GM21717 (cell line): ENCODE data around the gene NECAP2.
"Not testable (repeated sequence)": the region's sequence is repeated elsewhere in the genome, so short reads cannot be mapped to it uniquely, and the experiment has no call there.

Source experiments
- ATAC-seq: cut with Tn5 transposase; IDR thresholded peaks from one replicate; pipeline ENCODE4 v1.9.1; 2021; ENCODE audit warnings: mild to moderate bottlenecking, moderate library complexity; ENCODE audit not compliant: unreplicated experiment

Gene NECAP2

DNA sequence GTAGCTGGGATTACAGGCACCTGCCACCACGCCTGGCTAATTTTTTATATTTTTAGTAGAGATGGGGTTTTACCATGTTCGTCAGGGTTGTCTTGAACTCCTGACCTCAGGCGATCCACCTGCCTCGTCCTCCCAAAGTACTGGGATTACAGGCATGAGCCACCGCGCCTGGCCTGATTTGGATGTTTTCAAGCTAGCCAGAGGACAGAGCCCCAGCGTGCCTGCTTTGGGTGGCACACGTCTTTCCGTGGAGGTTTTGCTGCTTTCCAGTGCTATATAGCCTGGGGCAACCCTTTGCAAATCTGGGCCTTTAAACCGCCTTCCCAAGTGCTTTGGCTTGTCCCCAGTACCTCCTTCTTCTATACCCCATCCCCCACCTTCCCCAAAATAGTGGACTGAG lies 15.6 kb downstream of the NECAP2 start:
- not testable (repeated sequence) for ATAC-seq

DNA sequence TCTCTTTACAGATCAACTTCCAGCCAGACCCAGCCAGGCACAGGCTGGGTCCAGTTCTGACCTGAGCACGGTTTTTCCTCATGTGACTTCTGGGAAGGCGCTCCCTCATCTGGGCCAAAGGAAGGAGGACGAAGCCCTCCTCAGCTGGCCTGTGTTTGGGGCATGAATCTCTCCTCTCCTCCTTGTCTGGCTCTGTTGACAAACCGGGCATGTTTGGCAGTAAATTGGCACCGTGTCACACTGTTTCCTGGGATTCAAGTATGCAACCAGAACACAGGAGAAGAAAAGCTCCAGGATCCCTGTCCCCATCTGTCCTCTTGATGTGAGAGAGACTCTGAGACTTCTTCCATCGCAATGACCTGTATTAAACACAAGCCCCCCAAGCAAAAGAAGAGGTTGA lies 18.3 kb downstream of the NECAP2 start:
- no peak for ATAC-seq

DNA sequence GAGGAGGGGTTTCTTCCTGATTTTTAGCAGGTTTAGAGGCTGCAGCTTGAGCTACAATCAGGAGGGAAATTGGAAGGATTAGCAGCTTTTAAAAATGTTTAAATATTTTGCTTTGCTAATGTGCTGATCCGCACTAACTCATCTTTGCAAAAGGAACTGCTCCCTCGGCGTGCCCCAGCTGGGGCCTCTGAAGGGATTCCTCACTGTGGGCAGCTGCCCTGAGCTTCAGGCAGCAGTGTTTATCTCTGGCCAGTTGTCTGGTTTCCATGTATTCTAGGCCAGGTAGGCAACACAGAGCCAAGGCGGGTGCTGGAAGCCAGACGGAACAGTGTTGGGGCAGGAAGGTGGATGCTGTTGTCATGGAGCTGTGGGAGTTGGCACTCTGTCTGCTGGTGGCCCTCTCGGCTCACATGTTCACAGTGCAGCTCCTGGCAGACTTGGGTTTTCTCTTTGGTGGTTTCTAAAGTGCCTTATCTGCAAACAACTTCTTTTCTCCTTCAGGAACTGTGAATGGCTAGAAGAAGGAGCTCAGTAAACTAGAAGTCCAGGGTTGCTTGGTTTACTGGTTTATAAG lies 18.9 kb downstream of the NECAP2 start:
- ATAC-seq: no peak

DNA sequence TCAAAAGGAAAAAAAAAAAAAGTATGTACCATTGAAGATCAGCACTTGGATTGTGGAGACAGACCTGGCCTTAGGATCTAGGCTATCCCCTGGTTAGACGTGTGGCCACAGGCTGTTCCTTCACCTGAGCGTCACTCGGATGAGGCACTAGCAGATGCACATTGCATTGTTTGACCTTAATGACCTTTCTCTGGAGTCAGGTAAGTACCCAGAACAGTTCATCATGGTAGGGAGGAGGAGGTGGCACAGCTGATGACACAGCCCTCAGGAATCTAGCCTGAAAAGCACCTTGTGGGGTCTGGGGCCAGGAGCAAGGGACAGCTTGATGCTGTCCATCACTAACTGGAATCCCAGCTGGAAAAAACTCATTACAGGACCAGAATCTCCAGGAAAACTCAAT lies 21.2 kb downstream of the NECAP2 start:
- no peak for ATAC-seq

DNA sequence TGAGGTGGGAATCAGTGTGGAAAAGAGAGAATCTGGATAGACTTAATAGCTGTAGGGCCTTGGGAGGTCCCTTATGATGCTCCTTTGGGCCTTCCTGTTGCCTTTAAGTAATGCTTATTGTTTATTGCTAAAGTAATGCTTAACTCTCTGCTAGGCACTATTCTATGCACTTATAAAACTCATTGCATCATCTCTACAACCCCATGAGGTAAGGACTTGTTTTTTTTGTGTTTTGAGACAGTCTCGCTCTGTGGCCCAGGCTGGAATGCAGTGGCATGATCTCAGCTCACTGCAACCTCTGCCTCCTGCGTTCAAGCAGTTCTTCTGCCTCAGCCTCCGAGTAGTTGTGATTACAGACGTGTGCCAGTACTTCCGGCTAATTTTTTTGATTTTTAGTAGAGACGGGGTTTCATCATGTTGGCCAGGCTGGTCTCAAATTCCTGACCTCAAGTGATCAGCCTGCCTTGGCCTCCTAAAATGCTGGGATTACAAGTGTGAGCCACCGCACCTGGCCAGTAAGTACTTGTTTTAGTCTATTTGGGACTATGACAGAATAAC lies 22.3 kb downstream of the NECAP2 start:
- ATAC-seq: no peak

DNA sequence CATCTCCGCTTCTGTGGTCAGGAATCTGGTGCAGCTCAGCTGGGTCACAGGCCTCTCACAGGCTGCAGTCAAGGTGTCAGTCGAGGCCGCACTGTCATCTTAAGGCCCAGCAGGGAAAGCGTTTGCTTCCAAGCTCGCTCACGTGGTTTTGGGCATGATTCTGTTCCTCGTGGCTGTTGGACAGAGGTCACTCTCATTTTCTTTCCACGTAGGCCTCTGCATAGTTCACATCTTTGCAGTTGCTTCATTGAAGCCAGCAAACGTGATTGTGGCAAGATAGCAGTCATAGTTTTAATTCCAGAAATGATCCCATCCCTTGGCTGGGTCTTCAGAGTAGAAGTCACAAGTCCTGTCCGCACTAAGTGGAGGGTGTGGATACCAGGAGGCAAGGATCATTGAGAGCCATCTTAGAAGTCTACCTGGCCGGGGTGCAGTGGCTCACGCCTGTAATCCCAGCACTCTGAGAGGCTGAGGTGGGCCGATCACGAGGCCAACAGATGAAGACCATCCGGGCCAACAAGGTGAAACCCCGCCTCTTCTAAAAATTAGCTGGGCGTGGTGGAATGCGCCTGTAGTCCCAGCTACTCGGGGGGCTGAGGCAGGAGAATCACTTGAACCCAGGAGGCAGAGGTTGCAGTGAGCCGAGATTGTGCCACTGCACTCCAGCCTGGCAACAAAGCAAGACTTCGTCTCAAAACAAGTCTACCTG lies 24.5 kb downstream of the NECAP2 start:
- ATAC-seq: no peak

DNA sequence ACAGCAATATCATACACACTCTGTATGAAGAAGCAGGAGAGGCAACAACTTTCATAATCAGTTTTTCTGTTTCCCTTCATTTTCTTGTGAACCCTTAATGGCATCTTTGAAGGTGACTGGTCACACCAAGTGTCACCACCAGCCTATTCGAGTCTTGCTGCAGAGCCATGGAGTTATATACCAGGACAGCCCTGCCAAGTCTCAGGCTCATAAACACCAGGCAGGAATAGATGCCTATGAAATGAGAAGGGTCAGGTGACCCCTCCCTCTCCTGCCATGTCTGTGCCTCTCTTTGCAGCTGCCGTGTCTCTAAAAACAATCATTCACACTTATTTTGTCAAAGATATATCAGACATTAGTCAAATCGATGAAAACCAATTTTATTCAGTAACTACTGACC lies 28.0 kb downstream of the NECAP2 start:
- ATAC-seq: no peak

DNA sequence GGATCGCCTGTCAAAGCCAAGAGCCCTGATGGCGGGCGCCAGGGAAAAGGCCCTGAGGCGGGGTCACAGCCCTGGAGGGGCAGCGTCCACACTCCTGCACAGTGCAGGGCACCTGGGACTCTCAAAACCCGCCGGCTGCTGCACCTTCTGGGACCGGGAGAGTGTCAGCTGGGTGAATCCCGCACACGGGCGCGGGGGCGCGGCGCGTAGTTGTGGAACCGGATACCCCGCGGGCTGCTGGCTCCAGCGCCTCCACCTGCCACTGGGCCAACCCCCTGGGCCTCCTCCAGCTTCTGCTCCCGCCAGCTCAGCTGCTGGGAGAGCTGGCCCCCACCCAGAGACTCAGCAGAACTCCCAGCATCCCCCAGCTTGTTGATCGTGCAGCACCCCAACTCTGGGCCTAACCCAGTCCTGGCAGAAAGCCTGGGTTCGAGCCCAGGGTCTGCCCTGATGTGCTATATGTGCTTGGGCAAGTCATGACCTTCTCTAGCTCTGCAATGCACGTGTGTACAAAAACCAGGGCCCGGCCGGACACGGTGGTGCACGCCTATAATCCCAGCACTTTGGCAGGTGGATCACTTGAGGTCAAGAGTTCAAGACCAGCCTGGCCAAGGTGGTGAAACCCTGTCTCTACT lies 33.8 kb downstream of the NECAP2 start:
- ATAC-seq: no peak

DNA sequence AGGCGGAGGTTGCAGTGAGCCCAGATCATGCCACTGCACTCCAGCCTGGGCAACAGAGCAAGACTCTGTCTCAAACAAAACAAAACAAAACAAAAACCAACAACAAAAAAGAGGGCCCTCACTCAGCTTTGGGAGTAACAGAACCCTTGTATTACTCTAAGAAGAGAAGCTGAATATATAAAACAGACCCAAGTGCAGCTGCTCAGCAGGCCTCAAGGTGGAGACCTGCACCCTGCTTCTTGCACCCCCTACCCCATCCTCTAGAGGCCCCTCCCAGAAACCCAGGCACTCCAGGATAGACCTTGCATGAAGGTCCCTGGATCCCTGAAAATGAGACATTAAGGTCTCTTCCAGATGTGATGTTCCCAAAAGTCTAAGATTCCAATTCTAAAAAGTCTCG lies 34.4 kb downstream of the NECAP2 start:
- not testable (repeated sequence) for ATAC-seq

DNA sequence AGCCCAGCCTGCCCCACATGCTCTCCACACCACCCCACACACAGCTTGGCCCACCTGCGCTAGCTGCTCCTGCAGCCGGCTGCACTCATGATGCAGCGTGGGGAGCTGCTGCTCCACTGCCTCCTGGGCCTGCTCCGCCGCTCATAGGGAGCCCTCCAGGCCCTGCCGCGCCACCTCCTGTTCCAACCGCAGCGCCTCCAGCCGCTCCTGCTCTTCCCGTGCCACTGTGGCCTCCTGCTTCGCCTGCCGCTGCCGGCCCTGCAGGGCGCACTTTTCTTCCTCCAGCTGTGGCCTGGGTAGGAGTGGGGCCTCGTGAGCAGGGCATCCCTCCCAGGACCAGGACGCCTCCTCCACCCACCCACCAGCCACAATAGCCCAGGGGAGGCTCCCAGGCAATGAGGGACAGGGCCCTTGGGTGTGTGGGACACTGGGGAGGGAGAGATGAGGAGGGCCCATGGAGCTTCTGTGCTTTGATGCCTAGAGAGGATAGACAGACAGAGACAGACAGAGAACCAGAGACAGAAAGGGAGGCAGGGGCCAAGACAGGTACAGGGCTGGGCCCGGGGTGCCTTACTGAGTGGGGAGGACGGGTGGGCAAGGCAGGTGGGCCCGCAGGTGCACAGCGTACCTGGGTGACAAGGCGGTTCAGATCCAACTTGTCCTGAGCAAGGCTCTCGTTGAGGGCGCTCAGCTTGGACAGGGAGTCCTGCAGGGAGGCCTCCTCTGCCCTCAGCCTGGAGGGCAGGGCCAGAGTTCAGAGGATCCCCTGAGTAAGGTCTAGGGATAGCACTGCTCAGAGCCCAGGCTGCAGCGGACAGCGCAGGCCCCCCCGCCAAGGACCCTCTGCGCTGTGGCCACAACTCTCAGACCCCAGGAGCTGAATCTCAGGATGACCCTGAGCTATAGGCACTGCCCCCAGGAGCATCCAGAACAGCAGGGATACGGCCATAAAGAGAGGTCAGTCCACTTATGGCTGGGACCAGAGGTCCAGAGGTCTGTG lies 35.5 kb downstream of the NECAP2 start:
- ATAC-seq: not testable (repeated sequence)

DNA sequence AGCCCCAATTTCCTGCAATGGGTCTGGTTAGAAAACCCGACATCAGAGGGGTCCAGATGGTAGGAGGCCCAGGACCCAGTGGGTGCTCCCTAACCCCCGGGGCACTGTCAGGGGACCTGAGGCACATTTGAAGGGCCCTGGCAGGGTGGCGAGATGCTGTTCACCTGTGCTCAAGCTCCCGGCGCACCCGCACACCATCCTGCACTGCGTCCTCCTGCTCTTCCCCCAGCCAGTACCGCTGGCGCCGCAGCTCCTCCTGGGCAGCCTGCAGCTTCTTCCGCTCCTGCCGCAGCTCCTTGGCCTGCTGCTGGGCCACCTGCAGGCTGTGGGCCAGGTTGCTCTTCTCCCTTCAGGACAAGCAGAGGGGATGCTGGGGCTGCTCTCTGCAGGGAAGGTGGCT lies 37.6 kb downstream of the NECAP2 start:
- no peak for ATAC-seq

DNA sequence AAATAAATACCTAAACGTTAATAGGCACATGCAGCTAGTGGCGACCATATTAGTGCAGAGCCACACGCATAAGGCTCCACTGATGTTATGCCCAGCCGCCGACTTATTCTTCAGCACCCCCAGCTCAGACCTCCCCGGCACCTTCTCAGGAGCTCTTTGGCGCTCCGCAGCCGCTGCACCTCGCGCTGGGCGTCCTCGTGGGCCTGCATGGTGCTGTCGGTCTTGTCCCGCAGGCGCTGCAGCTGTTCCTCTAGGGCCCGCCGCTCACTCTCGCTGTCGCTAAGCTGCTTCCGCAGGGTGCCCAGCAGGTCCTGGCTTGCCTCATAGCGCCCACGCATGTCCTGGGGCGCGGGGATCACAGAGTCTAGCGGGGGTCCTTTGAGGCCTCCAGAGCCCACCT lies 42.6 kb downstream of the NECAP2 start:
- ATAC-seq: not testable (repeated sequence)

DNA sequence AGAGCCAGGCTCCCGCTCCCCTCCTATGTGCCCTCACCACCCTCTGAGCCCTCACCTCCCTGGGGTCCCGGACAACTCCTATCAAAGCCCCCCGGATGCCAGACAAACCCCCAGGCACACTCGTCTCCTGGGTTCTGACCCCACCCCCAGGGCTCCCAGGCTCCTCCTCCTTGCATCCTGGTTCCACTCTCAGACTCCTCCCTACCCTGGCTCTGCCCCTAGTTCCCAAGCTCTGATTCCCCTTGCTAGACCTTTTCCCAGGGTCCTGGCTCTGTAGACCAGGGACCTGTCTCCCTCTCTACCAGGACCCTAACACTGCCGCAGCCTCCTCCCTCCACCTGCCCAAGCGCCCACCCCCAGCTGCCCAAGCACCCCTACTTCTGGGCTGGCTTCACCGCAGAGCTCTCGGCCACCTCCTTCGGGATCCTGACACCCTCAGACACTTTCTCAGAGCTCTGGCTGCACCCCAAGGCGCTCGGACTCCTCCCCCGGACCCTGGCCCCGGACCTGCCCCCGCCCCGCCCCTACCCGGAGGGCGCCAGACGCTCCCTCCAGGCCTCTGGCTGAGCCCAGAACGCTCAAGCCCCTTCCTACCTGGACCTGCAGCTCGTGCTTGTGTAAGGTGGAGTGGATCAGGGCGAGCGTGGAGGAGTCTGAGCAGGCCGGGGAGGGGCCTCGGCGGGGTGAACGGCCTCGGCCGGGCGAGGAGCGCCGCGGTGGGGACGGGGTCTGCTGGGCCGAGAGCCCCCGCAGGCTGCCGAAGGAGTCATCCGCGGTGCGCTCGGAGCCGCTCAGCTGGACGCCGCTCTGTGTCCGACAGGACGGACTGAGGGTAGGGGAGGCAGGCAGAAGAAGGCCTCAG lies 43.3 kb downstream of the NECAP2 start:
- not testable (repeated sequence) for ATAC-seq

DNA sequence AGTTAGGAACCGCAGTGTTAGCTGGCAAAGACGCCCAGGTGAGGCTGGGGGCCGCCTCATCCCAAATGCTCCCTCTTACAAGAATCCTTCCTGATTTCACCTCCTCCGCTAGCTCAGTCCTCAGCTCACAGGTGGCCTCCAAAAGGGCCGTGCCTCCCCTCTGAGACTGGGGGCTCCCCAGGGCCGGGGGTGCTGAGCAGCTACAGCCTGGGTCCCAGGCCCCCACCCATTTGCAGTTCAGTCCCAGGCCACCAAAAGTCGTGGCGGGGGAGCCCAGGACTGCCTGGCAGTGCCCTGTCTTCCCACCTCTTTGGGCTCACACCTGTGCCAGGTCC lies 43.9 kb downstream of the NECAP2 start:
- ATAC-seq: no peak

DNA sequence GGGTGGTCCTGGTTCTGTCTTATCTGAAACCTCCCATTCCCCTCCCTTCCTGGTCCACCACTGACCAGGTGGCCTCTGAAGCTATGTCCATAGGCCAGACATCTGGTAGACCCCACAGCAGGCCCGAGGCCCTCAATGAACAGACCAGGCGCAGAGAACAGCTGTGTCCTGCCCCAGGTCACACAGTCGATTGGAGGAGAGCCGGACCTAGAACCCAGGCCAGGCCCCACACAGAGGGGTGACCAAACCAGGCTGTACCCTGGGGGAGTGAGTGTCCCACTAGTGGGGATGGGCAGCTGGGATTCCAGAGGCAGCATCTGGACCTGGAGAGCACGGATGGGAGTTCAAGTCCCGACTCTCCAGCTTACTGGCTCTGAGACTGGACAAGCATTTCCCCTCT lies 44.4 kb downstream of the NECAP2 start:
- ATAC-seq: no peak

DNA sequence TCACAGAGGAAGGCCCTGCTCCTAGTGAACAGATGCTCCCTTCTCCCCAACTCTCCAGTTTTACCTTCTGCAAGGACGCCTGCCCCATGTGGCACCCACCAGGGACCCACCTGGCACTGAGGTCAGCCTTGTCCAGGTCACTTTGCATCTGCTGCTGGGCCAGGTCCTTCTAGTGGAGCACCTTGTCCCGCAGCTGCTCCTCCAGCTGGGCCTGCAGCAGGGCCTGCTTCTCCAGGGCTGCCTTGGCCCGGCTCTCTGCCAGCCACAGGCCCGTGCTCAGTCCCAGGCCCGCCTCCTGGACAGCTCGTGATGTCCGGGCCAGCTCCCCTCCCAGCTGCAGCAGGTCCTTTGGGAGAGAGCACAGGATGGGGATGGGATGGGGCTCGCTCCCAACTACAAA lies 45.8 kb downstream of the NECAP2 start:
- ATAC-seq: not testable (repeated sequence)

DNA sequence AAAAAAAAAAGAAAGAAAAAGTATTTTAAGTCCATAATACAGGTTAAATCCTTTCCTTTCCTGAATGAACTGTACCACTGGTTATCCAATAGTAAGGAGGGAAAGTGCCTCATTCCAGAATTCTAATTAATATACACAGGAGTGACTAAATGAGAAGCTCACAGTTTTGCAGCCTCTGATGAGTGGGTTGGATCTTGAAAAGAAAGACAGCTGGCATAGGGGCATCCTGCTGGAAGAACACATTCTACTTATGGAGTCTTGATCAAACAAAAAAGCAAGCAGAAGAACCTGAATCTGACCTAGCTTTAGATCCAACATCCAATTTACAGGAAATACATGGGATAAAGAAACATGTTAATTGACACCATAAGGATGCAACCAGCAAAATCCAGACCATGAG lies 46.5 kb downstream of the NECAP2 start:
- ATAC-seq: not testable (repeated sequence)

DNA sequence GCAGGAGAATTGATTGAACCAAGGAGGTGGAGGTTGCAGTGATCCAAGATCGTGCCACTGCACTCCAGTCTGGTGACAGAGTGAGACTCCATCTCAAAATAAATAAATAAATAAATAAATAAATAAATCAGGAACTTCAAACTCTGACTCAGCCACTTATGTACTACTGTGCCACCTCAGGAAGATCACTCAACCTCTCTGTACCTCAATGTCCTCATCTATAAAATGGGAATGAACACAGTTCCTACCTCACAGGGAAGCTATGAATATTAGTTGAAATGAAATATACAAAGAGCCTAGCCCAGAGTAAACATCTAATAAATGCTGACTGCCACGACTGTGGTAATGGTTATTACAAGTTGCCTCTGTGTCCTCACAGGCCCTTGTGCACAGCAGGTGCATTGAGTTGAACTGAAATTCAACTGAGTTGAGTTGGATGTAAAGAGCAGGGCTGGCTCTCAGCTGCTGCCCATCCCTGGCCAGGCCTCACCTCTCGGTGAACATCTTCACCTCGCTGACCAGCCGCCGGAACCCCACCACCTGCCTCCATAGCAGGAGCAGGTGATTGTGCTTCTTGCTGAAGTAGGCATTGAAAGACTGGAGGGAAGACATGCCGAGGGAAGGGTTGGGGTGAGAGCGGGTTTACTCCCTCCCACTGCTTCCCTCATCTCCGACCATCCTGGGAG lies 48.8 kb downstream of the NECAP2 start:
- not testable (repeated sequence) for ATAC-seq

DNA sequence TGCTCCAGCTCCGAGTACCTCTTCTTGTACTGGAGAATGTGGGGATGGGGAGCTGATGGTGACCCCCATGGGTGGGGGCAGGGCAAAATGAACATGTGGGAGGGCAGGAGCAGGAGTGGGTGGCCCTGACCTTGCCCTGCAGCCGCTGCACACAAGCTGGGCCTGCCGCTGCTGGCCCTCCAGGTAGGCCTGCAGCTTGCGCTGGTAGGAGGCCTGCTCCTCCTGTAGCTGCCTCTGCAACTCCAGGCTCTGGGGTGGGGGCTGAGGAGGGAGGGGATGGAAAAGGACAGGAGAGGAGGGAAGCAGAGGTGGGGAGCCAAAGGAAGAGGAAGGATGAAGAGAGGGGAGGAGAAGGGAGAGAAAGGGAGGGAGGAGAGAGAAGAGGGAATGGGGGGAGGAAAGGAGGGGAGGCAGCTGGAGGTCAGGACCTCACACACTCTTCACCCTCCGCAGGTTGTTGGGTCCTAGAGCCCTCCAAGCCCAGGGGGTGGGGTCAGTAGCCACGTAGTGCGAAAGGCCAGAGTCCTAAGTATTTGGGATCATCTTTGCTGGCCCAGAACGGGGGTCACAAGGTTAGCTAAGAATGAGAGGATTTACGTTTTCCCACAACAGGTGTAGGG lies 50.6 kb downstream of the NECAP2 start:
- no peak for ATAC-seq
